22Rv1 (cell line): Measurements from ENCODE around the gene HOXA10.
A peak's percentile ranks its signal among the peaks of the same experiment; 100 is the strongest.

Experiments
- H3K27ac ChIP-seq: fragments of 450-650 bp; 2 replicates; pipeline ENCODE4 v1.5.1; 2017
- CTCF ChIP-seq: fragments of 450-650 bp; IDR thresholded peaks from 2 replicates; pipeline ENCODE4 v1.5.1; 2017; ENCODE audit warnings: mild to moderate bottlenecking
- ZFX ChIP-seq: fragments of 450-650 bp; IDR thresholded peaks from 2 replicates; pipeline ENCODE4 v1.6.1; 2017; ENCODE audit warnings: antibody characterized with exemption, borderline replicate concordance

HOXA10 gene

GRCh38 chr7:27165089-27165995, 8.8 kb downstream of the HOXA10 start, which contains the start of gene HOXA9:
Gene HOXA9, minus strand, starts transcription at chr7:27165537. Its CDS starts 80 bp downstream, at chr7:27165457.
- TF ChIP-seq ZFX: no peak
- no peak for TF ChIP-seq CTCF
- H3K27ac ChIP-seq: peak within 1 kb of the TSS; percentile 24; the same call in 1 of the 2 replicates

GRCh38 chr7:27164367-27165088, 9.6 kb downstream of the HOXA10 start:
- no peak overlapping the region for H3K27ac ChIP-seq

GRCh38 chr7:27164045-27164366, 10.1 kb downstream of the HOXA10 start:
- no peak for TF ChIP-seq CTCF

More at GRCh38 chr7:27164367-27165088, 9.6 kb downstream of the HOXA10 start:
- no peak for TF ChIP-seq ZFX
- peak; percentile 17 for TF ChIP-seq CTCF

GRCh38 chr7:27163288-27164044, 10.7 kb downstream of the HOXA10 start:
- TF ChIP-seq ZFX (no peak), CTCF (no peak)
- H3K27ac ChIP-seq: no peak overlapping the region

More at GRCh38 chr7:27164045-27164366, 10.1 kb downstream of the HOXA10 start:
- no peak overlapping the region for H3K27ac ChIP-seq

GRCh38 chr7:27162561-27163287, 11.4 kb downstream of the HOXA10 start:
- no peak for TF ChIP-seq CTCF
- no peak for TF ChIP-seq ZFX
- no peak overlapping the region for H3K27ac ChIP-seq

GRCh38 chr7:27161721-27162560, 12.2 kb downstream of the HOXA10 start:
- H3K27ac ChIP-seq: no peak overlapping the region
- TF ChIP-seq CTCF (no peak), ZFX (no peak)
